CD4-positive, alpha-beta T cell treated with Interleukin-4 for 4 hours (primary cell): ENCODE data around the gene CYP19A1.

Source experiments
- DNase-seq: peaks from one replicate; pipeline ENCODE4 v3.0.0-alpha.2; 2020

Gene CYP19A1

GRCh38 chr15:51252671-51253070, 85.7 kb downstream of the CYP19A1 start:
- DNase-seq = no peak

- DNase-seq = no peak
These were observed 86.8 kb downstream of the CYP19A1 start for GRCh38 chr15:51251556-51251955.

- DNase-seq = no peak
These were observed 88.0 kb downstream of the CYP19A1 start for GRCh38 chr15:51250217-51251011.

GRCh38 chr15:51245628-51246027, 92.8 kb downstream of the CYP19A1 start:
- DNase-seq = no peak

- no peak for DNase-seq
These were observed 94.0 kb downstream of the CYP19A1 start for GRCh38 chr15:51244423-51244869.

- DNase-seq = no peak
These were observed 94.6 kb downstream of the CYP19A1 start for GRCh38 chr15:51243774-51244173.

GRCh38 chr15:51240066-51240465, 98.3 kb downstream of the CYP19A1 start:
- no peak for DNase-seq

- DNase-seq = no peak
These were observed 100.6 kb downstream of the CYP19A1 start for GRCh38 chr15:51237816-51238215.

- no peak for DNase-seq
These were observed 104.0 kb downstream of the CYP19A1 start for GRCh38 chr15:51234176-51234927.

GRCh38 chr15:51232581-51232980, 105.8 kb downstream of the CYP19A1 start:
- no peak for DNase-seq

GRCh38 chr15:51229907-51230330, 108.5 kb downstream of the CYP19A1 start:
- DNase-seq = no peak

GRCh38 chr15:51227940-51228732, 110.3 kb downstream of the CYP19A1 start:
- no peak for DNase-seq

GRCh38 chr15:51226576-51227210, 111.7 kb downstream of the CYP19A1 start:
- no peak for DNase-seq

- no peak for DNase-seq
These were observed 114.0 kb downstream of the CYP19A1 start for GRCh38 chr15:51224428-51224827.

- no peak for DNase-seq
These were observed 114.6 kb downstream of the CYP19A1 start for GRCh38 chr15:51223771-51224229.

GRCh38 chr15:51218299-51218938, 120.0 kb downstream of the CYP19A1 start:
- no peak for DNase-seq

GRCh38 chr15:51212909-51213308, 125.5 kb downstream of the CYP19A1 start:
- no peak for DNase-seq

GRCh38 chr15:51212239-51212638, 126.2 kb downstream of the CYP19A1 start:
- DNase-seq = no peak

GRCh38 chr15:51205050-51205975, 133.1 kb downstream of the CYP19A1 start:
- DNase-seq = no peak

- no peak for DNase-seq
These were observed 134.6 kb downstream of the CYP19A1 start for GRCh38 chr15:51203797-51204196.

- no peak for DNase-seq
These were observed 135.6 kb downstream of the CYP19A1 start for GRCh38 chr15:51202783-51203182.
